ENCODE measurements around the gene OLAH.

Gene OLAH

DNA sequence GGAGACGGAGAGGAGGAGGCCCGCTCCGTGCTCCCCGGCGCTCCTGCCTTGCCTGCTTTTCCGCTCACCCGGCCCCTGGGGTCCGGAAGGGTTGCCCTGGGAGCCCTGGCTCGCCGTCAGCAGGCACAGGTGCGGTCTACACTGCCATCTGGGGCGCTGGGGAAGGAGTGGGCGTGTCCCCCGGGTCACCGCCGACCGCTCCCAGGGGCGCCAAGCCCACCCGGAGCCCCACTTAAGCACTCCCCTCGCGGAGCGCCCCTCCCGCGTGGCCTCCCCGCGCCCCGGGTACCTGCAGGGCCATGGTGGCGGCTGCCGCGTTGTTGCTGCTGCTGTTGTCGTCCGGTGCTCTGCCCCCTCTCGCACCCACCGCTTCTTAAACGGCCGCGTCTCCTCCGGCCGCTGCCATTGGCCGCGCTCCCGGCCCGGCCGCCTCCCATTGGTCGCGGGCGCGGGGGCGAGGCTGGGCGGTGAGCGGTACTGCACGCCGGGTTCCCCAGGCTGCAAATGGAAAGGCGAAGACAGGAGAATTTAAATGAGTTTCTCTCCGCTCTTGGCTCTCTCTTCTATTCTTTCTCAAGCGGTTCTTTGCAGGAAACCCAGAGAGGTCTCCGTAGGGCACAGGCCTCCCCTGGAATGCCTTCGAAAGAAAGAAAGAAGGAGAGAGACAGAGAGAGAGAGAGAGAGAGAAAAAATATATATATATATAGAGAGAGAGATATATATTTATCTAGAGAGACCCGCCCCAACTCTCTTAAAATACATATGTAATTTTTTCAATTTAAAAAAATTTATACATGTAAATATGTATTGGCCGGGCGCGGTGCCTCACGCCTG lies 44.9 kb downstream of the OLAH start, which contains the start of gene ACBD7:
TSS of gene ACBD7 (minus strand) at position 349 of the 834 bp plus-strand sequence. CDS start at position 301, 48 bp downstream.
- TF ChIP-seq, protein P1, sequence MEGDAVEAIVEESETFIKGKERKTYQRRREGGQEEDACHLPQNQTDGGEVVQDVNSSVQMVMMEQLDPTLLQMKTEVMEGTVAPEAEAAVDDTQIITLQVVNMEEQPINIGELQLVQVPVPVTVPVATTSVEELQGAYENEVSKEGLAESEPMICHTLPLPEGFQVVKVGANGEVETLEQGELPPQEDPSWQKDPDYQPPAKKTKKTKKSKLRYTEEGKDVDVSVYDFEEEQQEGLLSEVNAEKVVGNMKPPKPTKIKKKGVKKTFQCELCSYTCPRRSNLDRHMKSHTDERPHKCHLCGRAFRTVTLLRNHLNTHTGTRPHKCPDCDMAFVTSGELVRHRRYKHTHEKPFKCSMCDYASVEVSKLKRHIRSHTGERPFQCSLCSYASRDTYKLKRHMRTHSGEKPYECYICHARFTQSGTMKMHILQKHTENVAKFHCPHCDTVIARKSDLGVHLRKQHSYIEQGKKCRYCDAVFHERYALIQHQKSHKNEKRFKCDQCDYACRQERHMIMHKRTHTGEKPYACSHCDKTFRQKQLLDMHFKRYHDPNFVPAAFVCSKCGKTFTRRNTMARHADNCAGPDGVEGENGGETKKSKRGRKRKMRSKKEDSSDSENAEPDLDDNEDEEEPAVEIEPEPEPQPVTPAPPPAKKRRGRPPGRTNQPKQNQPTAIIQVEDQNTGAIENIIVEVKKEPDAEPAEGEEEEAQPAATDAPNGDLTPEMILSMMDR (IDR thresholded peaks at IDR 0.05; ENCODE audit: insufficient read depth, low read length, missing control alignments), result peak; percentile 23
- POLR2A ChIA-PET, result no interaction called here
- CTCF ChIA-PET, result no interaction called here
- H3K4me3 ChIP-seq (ENCODE audit: low read depth, low read length), result peak within 1 kb of the TSS; percentile 63
- no peak for DNase-seq (ENCODE audit: low read depth, low spot score)

DNA sequence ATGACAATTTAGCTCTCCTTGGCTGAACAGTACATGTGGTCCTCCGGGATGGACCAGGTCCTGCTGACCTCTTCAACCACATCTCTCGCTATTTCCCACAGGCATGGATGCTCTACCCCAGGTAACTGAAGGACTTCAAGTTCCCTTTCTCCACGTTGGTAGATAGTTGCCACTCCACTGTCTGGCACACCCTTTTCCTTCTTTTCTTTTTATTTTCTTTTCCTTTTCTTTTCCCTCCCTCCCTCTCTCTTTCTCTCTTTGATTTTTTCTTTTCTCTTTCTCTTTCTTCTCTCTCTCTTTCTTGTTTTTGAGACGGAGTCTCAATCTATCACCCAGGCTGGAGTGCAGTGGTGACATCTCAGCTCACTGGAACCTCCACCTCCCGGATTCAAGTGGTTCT lies 47.7 kb downstream of the OLAH start:
- CTCF ChIA-PET, result no interaction called here
- no peak for DNase-seq (ENCODE audit: low read depth, low spot score)
- TF ChIP-seq, protein P1 (IDR thresholded peaks at IDR 0.05; ENCODE audit: insufficient read depth, low read length, missing control alignments), result no peak
- no peak overlapping the region for H3K4me3 ChIP-seq (ENCODE audit: low read depth, low read length)
- POLR2A ChIA-PET, result no interaction called here

DNA sequence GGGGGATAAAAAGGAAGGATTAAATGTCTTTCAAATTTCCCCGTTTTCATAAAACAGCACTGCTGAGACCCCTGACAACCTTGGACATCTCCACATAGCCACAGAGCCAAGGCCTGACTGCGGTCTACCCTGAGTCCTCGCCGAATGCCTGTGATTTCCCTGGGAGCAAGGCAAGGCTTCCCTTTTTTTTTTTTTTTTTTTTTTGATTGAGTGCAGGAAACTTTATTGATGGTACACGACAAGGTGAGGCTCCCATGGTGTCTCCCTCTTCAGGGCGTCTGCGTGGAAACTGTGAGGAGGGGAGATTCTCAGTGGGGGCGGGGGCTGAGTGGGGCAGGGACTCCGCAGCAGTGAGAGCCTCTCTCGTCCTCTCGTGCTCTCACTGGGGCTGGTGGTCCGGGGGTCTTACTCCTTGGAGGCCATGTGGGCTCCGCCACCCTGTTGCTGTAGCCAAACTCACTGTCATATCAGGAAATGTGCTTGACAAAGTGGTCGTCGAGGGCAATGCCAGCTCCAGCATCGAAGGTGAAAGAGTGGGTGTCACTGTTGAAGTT lies 49.2 kb downstream of the OLAH start:
- no peak overlapping the region for H3K4me3 ChIP-seq (ENCODE audit: low read depth, low read length)
- no peak for DNase-seq (ENCODE audit: low read depth, low spot score)
- CTCF ChIA-PET, result no interaction called here
- POLR2A ChIA-PET, result no interaction called here
- TF ChIP-seq, protein P1 (IDR thresholded peaks at IDR 0.05; ENCODE audit: insufficient read depth, low read length, missing control alignments), result no peak

DNA sequence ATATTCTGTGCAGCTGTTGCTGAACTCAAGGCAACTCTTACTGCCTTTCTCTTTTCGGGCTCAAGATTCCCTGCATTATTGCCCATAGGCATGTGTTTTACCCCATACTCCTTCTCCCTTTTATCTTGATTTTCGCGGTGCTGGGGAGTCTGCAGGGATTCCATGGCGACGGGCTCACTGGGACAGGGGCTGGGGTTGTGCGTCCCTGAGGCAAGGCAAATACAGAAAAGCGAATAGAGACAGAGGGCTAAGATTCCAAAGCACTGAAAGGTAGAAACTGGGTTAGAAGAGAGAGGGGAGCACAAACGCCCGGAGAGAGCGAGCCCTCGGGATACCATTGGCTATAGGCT lies 52.9 kb downstream of the OLAH start:
- CTCF ChIA-PET, result no interaction called here

DNA sequence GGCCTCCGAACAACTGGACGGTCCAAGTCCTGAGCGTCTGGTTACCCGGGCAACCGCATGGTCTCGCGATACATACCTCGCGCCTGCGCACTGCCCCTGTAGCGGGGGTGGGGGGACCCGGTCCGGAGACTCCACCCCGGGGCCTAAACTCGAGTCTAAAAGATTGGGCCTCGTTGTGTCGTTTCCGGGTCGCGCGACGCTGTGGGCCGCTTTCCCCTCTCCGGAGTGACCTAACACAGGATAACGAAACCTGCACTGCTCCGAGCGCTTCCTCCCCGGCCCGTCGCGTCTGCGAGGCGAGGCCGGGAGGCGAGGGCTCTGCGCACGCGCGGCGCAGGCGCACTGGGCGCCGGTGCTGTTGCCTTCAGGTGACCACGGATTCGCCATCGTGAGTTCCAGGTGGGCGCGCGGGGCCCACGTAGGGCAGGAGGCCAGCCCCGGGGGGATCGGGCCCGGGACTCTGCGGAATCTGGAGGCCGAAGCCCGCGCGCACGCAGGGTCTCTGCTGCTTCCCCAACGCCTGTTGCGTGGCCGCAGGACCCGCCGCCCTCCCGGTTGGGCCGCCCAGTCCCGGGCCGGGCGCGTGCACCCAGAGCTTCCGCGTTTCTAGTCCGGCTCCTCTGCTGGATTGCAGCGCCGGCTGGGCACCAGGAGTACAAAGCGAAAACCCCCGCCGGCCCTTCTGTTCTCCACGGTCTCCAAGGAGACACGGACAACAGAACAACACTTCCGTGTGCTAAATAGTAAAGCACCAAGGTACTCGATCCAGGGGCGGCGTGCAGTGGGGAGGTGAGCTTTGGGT lies 53.5 kb downstream of the OLAH start, which contains the start of gene RPP38:
TSS of gene RPP38 (plus strand) at position 345 of the 802 bp plus-strand sequence. CDS start 5,960 bp downstream, outside the sequence.
- ChIA-PET CTCF (interaction anchor here (0.9 to 1.3 kb wide), 2 partner anchors 8 to 9 kb away, joined by 4 to 5 read pairs; no protein-coding TSS in a partner anchor), POLR2A (interaction anchor here (1.1 kb wide), 1 partner anchor 143 kb away, joined by 3 read pairs; no protein-coding TSS in a partner anchor)
- H3K4me3 ChIP-seq (ENCODE audit: low read depth, low read length), result peak within 1 kb of the TSS; percentile 84
- peak; percentile 63 for DNase-seq (ENCODE audit: low read depth, low spot score)
- TF ChIP-seq, protein P1 (IDR thresholded peaks at IDR 0.05; ENCODE audit: insufficient read depth, low read length, missing control alignments), result no peak

More for the DNA sequence above, 52.9 kb downstream of the OLAH start:
- H3K4me3 ChIP-seq (ENCODE audit: low read depth, low read length), result peak overlapping the region; percentile 84
- POLR2A ChIA-PET, result interaction anchor here (1.1 kb wide), 1 partner anchor 142 kb away, joined by 3 read pairs; no protein-coding TSS in a partner anchor
- TF ChIP-seq, protein P1 (IDR thresholded peaks at IDR 0.05; ENCODE audit: insufficient read depth, low read length, missing control alignments), result no peak
- no peak for DNase-seq (ENCODE audit: low read depth, low spot score)
